OCI-LY3 (cell line): ENCODE measurements around the gene CCDC78.

Experiments used
- CTCF ChIP-seq: fragments of 200-600, 300-600 bp; sonication (generic); IDR thresholded peaks from 2 replicates; pipeline ENCODE4 v1.5.1; 2014; ENCODE audit warnings: antibody characterized with exemption, low read length, low read depth
- EZH2phosphoT487 ChIP-seq: fragments of 200-600 bp; shearing (Covaris generic); IDR thresholded peaks from 2 replicates; pipeline ENCODE4 v1.6.1; 2018; ENCODE audit warnings: antibody characterized with exemption, mixed run types, low read depth

- TF ChIP-seq CTCF: no peak
- TF ChIP-seq EZH2phosphoT487: no peak
Measured at GRCh38 chr16:734981-735881, 9.0 kb upstream of the CCDC78 start.
